Hepatic stellate cell (primary cell): ENCODE results near the gene ZFP69B.
"Not testable (repeated sequence)": the region's sequence is repeated elsewhere in the genome, so short reads cannot be mapped to it uniquely, and the experiment has no call there.

Experiments used
- DNase-seq: peaks from one replicate; pipeline ENCODE4 v3.0.0; 2011; ENCODE audit warnings: low spot score

ZFP69B gene

GRCh38 chr1:40435876-40436275 is 14.4 kb upstream of the ZFP69B start:
- DNase-seq: peak; percentile 8

GRCh38 chr1:40438391-40439015 is 11.8 kb upstream of the ZFP69B start:
- DNase-seq: peak; percentile 48

- no peak for DNase-seq
These were observed 11.0 kb upstream of the ZFP69B start for GRCh38 chr1:40439247-40439646.

GRCh38 chr1:40450495-40451237 is 390 bp downstream of the ZFP69B start:
- DNase-seq: peak; percentile 33

- no peak for DNase-seq
These were observed 936 bp downstream of the ZFP69B start for GRCh38 chr1:40451238-40451585.

- DNase-seq: no peak
These were observed 4.6 kb downstream of the ZFP69B start for GRCh38 chr1:40454873-40455272.

DNA sequence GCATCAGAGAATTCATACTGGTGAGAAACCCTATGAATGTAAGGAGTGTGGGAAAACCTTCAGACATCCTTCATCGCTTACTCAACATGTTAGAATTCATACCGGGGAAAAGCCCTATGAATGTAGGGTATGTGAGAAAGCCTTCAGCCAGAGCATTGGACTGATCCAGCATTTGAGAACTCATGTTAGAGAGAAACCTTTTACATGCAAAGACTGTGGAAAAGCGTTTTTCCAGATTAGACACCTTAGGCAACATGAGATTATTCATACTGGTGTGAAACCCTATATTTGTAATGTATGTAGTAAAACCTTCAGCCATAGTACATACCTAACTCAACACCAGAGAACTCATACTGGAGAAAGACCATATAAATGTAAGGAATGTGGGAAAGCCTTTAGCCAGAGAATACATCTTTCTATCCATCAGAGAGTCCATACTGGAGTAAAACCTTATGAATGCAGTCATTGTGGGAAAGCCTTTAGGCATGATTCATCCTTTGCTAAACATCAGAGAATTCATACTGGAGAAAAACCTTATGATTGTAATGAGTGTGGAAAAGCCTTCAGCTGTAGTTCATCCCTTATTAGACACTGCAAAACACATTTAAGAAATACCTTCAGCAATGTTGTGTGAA is 12.8 kb downstream of the ZFP69B start:
- DNase-seq: no peak

GRCh38 chr1:40469327-40469726 is 19.1 kb downstream of the ZFP69B start:
- no peak for DNase-seq

DNA sequence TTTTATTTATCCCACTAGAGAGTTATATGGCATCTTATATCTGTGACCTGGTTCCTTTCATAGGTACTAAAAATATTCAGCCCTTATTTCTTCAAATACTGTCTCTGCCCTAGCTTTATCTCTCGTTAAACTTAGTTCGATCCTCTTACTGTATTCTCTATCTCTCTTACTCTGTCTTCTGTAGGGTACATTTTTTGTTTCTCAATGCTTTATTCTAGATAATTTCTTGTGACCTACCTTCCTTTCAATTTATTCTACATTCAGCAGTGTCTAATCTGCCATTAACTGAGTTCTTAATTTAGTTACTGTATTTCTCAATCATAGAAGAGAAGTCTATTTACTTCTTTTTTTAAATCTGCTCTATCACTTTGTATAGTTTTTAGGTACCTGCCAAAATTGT is 25.0 kb downstream of the ZFP69B start:
- no peak for DNase-seq

- DNase-seq: peak; percentile 78
These were observed 26.8 kb downstream of the ZFP69B start, which contains the start of gene ZFP69 for GRCh38 chr1:40476924-40477677. Gene ZFP69, plus strand, starts transcription at chr1:40477290. Its CDS starts 2,072 bp downstream, at chr1:40479362.

DNA sequence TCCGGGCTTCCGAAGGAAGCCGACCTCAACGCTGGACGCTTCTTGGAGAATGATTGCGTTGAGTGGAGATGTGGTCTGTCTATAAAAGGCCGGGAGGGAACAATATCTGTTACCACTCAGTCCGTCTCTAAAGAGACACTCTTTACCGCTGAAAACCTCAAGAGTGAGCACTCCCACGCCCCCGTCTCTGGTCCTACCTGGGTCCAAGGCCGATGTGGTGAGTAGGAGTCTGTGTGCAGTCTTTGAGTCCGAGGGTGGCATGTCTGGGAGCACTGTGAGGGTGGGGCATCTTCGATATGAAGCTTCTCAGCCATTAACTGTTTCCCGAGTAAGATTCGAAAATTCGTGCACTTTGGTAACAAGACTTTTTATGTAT is 27.4 kb downstream of the ZFP69B start:
- peak; percentile 14 for DNase-seq

- DNase-seq: peak; percentile 17
These were observed 28.0 kb downstream of the ZFP69B start for GRCh38 chr1:40478276-40478675.

DNA sequence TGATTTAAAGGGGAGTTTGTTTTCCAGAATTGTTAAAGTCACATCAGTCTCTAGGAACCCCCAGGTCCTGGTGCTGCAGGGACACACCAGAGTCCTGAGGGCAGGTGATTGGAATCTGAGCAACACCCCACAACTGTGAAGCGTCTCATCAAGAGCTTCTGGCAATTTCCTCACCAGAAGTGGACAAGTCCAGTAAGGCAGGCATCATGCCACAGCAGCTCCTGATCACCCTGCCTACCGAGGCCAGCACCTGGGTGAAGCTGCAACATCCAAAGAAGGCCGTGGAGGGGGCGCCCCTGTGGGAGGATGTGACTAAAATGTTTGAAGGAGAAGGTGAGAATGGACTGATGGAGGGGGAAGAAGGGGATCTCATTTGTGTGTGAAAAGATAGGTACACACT is 28.9 kb downstream of the ZFP69B start:
- DNase-seq: no peak

DNA sequence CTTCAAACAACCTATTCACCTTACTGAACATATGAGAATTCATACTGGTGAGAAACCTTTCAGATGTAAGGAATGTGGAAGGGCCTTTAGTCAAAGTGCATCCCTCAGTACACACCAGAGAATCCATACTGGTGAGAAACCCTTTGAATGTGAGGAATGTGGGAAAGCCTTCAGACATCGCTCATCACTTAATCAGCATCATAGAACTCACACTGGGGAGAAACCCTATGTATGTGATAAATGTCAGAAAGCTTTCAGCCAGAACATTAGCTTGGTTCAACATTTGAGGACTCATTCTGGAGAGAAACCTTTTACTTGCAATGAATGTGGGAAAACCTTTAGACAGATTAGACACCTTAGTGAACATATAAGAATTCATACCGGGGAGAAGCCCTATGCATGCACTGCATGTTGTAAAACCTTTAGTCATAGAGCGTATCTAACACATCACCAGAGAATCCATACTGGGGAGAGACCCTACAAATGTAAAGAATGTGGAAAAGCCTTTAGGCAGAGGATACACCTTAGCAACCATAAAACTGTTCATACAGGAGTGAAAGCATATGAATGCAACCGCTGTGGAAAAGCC is 45.1 kb downstream of the ZFP69B start:
- DNase-seq: no peak

GRCh38 chr1:40502651-40503050 is 52.4 kb downstream of the ZFP69B start:
- DNase-seq: not testable (repeated sequence)

DNA sequence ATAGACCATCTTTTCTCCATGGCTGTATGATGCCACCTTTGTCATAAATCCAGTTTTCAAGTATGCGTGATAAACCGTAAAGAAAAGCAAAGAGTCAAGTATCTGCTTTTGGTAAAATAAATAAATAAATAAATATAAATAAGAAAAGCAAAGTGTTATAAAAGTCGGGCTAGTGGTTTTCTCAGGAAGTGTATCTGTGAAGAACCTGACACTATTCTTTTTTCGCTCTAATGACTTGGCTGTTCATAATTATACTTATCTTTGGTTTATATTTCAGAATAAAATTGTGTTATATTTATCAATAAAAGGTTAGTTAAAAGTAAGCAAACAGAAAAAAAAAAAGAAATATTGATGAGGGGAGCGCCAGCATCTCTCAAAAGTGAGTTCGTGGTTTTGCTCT is 57.7 kb downstream of the ZFP69B start:
- no peak for DNase-seq

DNA sequence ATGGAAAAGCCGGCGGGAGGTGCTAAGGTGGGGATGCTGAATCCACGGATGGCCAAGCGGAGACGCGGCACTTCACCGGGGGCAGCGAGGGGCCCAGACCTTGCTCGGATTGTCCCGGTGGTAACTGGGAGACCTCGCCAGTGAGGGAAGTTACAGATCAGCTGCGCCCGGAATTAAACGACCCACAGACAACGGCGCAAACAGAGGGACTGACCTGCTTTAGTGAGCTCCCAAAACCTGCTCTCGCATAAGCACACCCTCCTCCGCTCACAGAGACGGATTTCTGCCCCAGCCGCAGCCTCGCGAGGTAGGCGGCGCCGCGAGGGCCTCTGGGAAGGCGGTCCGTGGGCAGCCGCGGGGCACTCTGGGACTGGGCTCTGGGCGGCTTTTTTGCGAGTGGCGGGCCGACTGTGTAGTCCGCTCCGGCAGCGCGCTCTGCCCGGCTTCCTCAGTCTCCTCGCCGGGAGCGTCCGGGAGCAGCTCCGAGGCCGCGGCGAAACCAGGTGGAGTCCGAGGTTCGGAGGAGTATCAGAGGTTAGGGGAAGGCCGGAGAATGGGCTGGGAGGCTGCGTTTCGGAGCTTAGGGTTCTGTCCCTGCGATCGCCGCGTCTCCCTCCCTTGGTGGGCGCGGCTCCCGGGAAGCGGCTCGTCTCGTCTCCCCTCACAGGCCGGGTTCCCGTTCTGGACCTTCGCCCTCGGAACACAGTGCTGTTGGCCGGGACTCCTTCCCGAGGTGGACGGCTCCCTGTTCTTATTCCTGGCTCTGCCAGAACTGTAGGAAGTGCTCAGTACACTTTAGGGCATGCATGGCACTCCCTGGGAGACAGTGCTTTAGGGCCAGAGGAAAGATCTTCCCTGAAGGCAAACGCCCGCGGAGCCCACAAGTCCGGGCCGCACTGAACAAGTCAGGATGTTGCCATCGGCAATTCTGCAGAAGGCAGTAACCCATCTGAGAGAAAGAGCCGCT is 58.4 kb downstream of the ZFP69B start, which contains the start of gene EXO5:
Gene EXO5, plus strand, starts transcription at position 393 of the 967 bp plus-strand sequence. CDS start 5,778 bp downstream, outside the sequence.
- DNase-seq: peak; percentile 70
